Esophagus squamous epithelium (tissue), 4 donors: Measurements from ENCODE around the gene SOX18.

ENCODE experiments used
- POLR2A ChIP-seq, 4 donors: fragments of 450-650 bp; IDR thresholded peaks; one replicate each; pipeline ENCODE4 v1.6.1; 2017; ENCODE audit warnings: antibody characterized with exemption in 4 of 4, mild to moderate bottlenecking in 4 of 4, moderate library complexity in 3 of 4
- TF ChIP-seq, protein P1 (sequence below), 6 experiments: fragments of 450-650 bp in 4 of 6; fragments of 200-600 bp in 2 of 6; sonication (generic) in 2 of 6; IDR thresholded peaks; one replicate each; pipeline ENCODE4 v1.5.1; 2016 to 2019; ENCODE audit warnings: antibody characterized with exemption in 6 of 6, mild to moderate bottlenecking in 4 of 6, moderate library complexity in 4 of 6

DNA sequence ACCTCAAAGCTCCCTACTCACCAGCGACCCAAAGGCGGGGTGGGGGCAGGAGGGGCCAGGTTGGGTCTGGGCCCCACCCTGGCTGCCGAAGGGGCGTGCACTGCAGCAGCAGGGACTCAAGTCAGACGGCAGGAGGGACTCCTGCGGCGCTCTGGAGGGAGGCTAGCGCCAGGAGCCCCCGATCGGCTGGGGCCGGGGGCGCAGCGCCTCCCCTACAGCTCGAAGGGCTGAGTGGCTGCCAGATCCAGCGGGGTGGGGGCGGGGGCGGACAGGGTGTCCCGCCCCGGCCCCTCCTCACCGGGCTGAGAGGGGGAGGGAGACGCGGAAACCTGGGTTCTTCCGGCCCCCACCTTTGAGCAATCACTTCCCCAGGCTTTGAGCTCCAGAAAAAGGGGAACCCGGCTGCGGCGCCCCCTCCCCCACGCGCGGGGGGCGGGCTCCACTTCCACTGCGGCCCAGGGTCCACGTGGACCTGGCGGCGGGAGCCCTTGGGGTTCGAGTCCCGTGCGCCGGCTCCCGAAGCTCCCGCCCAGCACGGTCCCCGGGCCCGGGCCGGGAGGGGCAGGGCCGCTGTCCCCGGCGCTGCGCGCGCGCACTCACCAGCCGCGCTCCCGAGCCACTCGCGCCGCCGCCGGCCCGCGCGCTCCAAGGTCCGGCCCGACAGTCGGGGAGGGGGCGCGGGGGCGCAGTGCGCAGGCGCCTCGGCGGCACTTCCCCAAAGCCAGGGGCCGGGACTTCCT is 30.0 kb upstream of the SOX18 start, which contains the start of gene RGS19:
- TF ChIP-seq, protein P1, sequence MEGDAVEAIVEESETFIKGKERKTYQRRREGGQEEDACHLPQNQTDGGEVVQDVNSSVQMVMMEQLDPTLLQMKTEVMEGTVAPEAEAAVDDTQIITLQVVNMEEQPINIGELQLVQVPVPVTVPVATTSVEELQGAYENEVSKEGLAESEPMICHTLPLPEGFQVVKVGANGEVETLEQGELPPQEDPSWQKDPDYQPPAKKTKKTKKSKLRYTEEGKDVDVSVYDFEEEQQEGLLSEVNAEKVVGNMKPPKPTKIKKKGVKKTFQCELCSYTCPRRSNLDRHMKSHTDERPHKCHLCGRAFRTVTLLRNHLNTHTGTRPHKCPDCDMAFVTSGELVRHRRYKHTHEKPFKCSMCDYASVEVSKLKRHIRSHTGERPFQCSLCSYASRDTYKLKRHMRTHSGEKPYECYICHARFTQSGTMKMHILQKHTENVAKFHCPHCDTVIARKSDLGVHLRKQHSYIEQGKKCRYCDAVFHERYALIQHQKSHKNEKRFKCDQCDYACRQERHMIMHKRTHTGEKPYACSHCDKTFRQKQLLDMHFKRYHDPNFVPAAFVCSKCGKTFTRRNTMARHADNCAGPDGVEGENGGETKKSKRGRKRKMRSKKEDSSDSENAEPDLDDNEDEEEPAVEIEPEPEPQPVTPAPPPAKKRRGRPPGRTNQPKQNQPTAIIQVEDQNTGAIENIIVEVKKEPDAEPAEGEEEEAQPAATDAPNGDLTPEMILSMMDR (IDR thresholded peaks at IDR 0.05), result no peak
- TF ChIP-seq POLR2A (IDR thresholded peaks at IDR 0.05), result peak in 1 of 4 donors; percentile 42
